HEK293T (cell line): ENCODE data around the gene ABHD12B.

ENCODE experiments used
- ARNT ChIP-seq: fragments of 450-650 bp; IDR thresholded peaks from 2 replicates; pipeline ENCODE4 v1.6.1; 2017; ENCODE audit warnings: mild to moderate bottlenecking
- BHLHE40 ChIP-seq: fragments of 450-650 bp; IDR thresholded peaks from 2 replicates; pipeline ENCODE4 v1.6.1; 2016; ENCODE audit warnings: mild to moderate bottlenecking, moderate library complexity, borderline replicate concordance
- FOXA1 ChIP-seq: fragments of 450-650 bp; IDR thresholded peaks from 2 replicates; pipeline ENCODE4 v1.6.1; 2016; ENCODE audit warnings: mild to moderate bottlenecking
- FOXK2 ChIP-seq: fragments of 450-650 bp; IDR thresholded peaks from 2 replicates; pipeline ENCODE4 v1.6.1; 2016; ENCODE audit warnings: mild to moderate bottlenecking
- FOXM1 ChIP-seq: fragments of 450-650 bp; IDR thresholded peaks from 2 replicates; pipeline ENCODE4 v1.6.1; 2017; ENCODE audit warnings: mild to moderate bottlenecking, borderline replicate concordance
- HDGF ChIP-seq: fragments of 450-650 bp; IDR thresholded peaks from 2 replicates; pipeline ENCODE4 v1.6.1; 2017; ENCODE audit warnings: antibody characterized with exemption, borderline replicate concordance
- LEF1 ChIP-seq: fragments of 450-650 bp; IDR thresholded peaks from 2 replicates; pipeline ENCODE4 v1.6.1; 2017; ENCODE audit warnings: mild to moderate bottlenecking, borderline replicate concordance
- NFRKB ChIP-seq: fragments of 450-650 bp; IDR thresholded peaks from 2 replicates; pipeline ENCODE4 v1.6.1; 2016; ENCODE audit warnings: mild to moderate bottlenecking, moderate library complexity
- SP1 ChIP-seq: fragments of 450-650 bp; IDR thresholded peaks from 2 replicates; pipeline ENCODE4 v1.6.1; 2017
- SUZ12 ChIP-seq: fragments of 450-650 bp; IDR thresholded peaks from 2 replicates; pipeline ENCODE4 v1.6.1; 2016; ENCODE audit warnings: mild to moderate bottlenecking
- TARDBP ChIP-seq: fragments of 450-650 bp; IDR thresholded peaks from 2 replicates; pipeline ENCODE4 v1.6.1; 2016
- ZNF384 ChIP-seq: fragments of 450-650 bp; IDR thresholded peaks from 2 replicates; pipeline ENCODE4 v1.6.1; 2016
- TF ChIP-seq, protein P1 (sequence below): fragments of 450-650 bp; IDR thresholded peaks from 2 replicates; pipeline ENCODE4 v1.6.1; 2016

DNA sequence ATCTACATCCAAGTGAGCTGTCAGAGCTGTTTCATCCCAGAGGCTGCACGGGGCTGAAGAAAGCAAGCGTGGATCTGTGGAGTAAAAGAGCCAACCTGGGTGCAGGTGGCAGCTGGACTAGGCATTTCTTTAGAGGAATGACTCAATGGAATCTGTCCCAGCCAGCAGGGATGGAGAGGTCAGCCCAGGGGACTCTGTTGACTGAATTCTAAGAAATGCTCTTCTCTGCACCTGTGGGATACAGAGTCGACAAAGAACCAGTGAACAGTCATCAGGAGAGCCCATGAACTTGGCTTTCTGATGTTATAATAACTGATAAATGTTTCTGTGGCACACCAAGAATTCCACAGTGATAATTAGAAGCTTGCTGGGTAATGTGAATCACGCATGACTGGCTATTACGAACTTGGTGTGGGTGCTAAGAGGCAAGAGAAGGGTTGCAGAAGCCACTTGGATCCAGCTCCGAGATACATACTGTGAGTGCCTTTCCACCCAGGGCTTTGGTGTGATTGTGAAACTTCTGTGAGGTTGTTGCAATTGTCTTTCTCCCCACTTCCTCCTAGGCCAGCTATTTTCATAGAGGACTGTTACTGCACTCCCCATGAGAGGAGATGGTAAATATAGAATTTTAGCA is 56.3 kb downstream of the ABHD12B start:
- TF ChIP-seq HDGF (no peak), SUZ12 (no peak), TARDBP (no peak), FOXM1 (no peak), FOXK2 (no peak), FOXA1 (no peak), BHLHE40 (no peak), SP1 (no peak), NFRKB (no peak), ZNF384 (no peak), LEF1 (no peak), ARNT (no peak)
- TF ChIP-seq, protein P1, sequence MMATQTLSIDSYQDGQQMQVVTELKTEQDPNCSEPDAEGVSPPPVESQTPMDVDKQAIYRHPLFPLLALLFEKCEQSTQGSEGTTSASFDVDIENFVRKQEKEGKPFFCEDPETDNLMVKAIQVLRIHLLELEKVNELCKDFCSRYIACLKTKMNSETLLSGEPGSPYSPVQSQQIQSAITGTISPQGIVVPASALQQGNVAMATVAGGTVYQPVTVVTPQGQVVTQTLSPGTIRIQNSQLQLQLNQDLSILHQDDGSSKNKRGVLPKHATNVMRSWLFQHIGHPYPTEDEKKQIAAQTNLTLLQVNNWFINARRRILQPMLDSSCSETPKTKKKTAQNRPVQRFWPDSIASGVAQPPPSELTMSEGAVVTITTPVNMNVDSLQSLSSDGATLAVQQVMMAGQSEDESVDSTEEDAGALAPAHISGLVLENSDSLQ = no peak
